Measurements from ENCODE around the gene IFT52. TPM values are rescaled to one million over a fixed set of nuclear protein-coding genes. Genes with fewer than 3 reads are reported as not detected.

Gene IFT52
- total and polyA plus RNA-seq, 11 donors = 4.2 to 15.5 (median 5.7) TPM

- H3K27ac ChIP-seq = no peak overlapping the region
- no peaks in the 10 kb centered on the region for H3K36me3 ChIP-seq
- H3K27me3 ChIP-seq = peaks cover 0 to 4% (median 0%) of the 10 kb centered on the region in 9 donors
- TF ChIP-seq POLR2A (IDR thresholded peaks at IDR 0.05) (no peak), CTCF (IDR thresholded peaks at IDR 0.05) (no peak)
- 90 to 95% (median 91%) methylated on average over 6 of the region's 6 CpGs for WGBS, 4 donors
- H3K4me1 ChIP-seq = peaks cover 0 to 13% (median 0%) of the 10 kb centered on the region in 12 donors
- DNase-seq = no peak
- intact Hi-C loops (cut with DNase I) = no loop called here
- H3K9me3 ChIP-seq = no peaks in the 10 kb centered on the region
- no peak overlapping the region for H3K4me3 ChIP-seq
- no peak for ATAC-seq
These were observed 68.1 kb downstream of the IFT52 start for GRCh38 chr20:43658723-43659419.

- no peak for TF ChIP-seq CTCF (IDR thresholded peaks at IDR 0.05)
- TF ChIP-seq POLR2A (IDR thresholded peaks at IDR 0.05) = no peak
- 43 to 61% (median 48%) methylated on average over 2 of the region's 2 CpGs for WGBS, 4 donors
- no peak overlapping the region for H3K27ac ChIP-seq
- intact Hi-C loops (cut with DNase I) = no loop called here
- ATAC-seq = no peak
- H3K4me3 ChIP-seq = no peak overlapping the region
- H3K36me3 ChIP-seq = no peaks in the 10 kb centered on the region
- H3K9me3 ChIP-seq = no peaks in the 10 kb centered on the region
- H3K4me1 ChIP-seq = peaks cover 0 to 14% (median 8%) of the 10 kb centered on the region in 12 donors
- peaks cover 9 to 26% (median 15%) of the 10 kb centered on the region in 9 donors for H3K27me3 ChIP-seq
- DNase-seq = no peak
These were observed 72.4 kb downstream of the IFT52 start for GRCh38 chr20:43662943-43663655.

- intact Hi-C loops (cut with DNase I) = no loop called here
- Histone ChIP-seq H3K9me3 (no peaks in the 10 kb centered on the region), H3K27ac (no peak overlapping the region), H3K27me3 (peaks cover 14 to 51% (median 35%) of the 10 kb centered on the region in 9 donors), H3K36me3 (no peaks in the 10 kb centered on the region), H3K4me1 (peaks cover 0 to 14% (median 8%) of the 10 kb centered on the region in 12 donors), H3K4me3 (no peak overlapping the region)
- no peak for DNase-seq
- 73 to 78% (median 74%) methylated on average over 6 of the region's 6 CpGs for WGBS, 4 donors
- TF ChIP-seq POLR2A (IDR thresholded peaks at IDR 0.05) (no peak), CTCF (IDR thresholded peaks at IDR 0.05) (no peak)
- no peak for ATAC-seq
These were observed 74.9 kb downstream of the IFT52 start for GRCh38 chr20:43665466-43666176.

Measured in heart left ventricle (tissue), 16 donors.